Gastroesophageal sphincter (tissue), 4 donors: Measurements from ENCODE around the gene EPS8L2. TPM values are rescaled to one million over a fixed set of nuclear protein-coding genes. Genes with fewer than 3 reads are reported as not detected.

ENCODE experiments used
- ATAC-seq: fragments of 150-250 bp; one replicate; pipeline ENCODE4 v1.9.1; 2016; ENCODE audit warnings: mild to moderate bottlenecking, moderate library complexity
- H3K27ac ChIP-seq, 4 donors: fragments of 200-600 bp; sonication (generic) in 3 of 4; 1 replicate in 3 of 4; 2 replicates in 1 of 4; pipeline ENCODE4 v1.5.1; 2016 to 2019
- H3K27me3 ChIP-seq: fragments of 200-600 bp; sonication (generic); one replicate; pipeline ENCODE4 v1.5.1; 2019
- H3K36me3 ChIP-seq, 2 donors: fragments of 200-600 bp; sonication (generic); one replicate each; pipeline ENCODE4 v1.5.1; 2019; ENCODE audit warnings: control low read depth in 1 of 2
- H3K4me1 ChIP-seq, 3 donors: fragments of 200-600 bp; sonication (generic); 1 replicate in 2 of 3; 2 replicates in 1 of 3; pipeline ENCODE4 v1.5.1; 2016 to 2019; ENCODE audit warnings: control low read depth in 2 of 3
- H3K4me3 ChIP-seq, 2 donors: fragments of 200-600 bp; sonication (generic); one replicate each; pipeline ENCODE4 v1.5.1; 2019; ENCODE audit warnings: mild to moderate bottlenecking in 1 of 2, moderate library complexity in 1 of 2
- H3K9me3 ChIP-seq, 3 donors: fragments of 200-600 bp; sonication (generic); one replicate each; pipeline ENCODE4 v1.5.1; 2017 to 2019; ENCODE audit warnings: control low read depth in 2 of 3
- CTCF ChIP-seq, 4 experiments: fragments of 200-600 bp in 2 of 4; fragments of 450-650 bp in 2 of 4; sonication (generic) in 1 of 4; IDR thresholded peaks; one replicate each; pipeline ENCODE4 v1.5.1; 2017 to 2019; ENCODE audit warnings: antibody characterized with exemption in 4 of 4, mild to moderate bottlenecking in 2 of 4, moderate library complexity in 2 of 4
- EP300 ChIP-seq: sonication (generic); formaldehyde crosslinking; IDR thresholded peaks from one replicate; pipeline ENCODE4 v1.6.1; 2017; ENCODE audit warnings: antibody characterized with exemption, mild to moderate bottlenecking
- POLR2A ChIP-seq, 2 donors: fragments of 450-650 bp; IDR thresholded peaks; one replicate each; pipeline ENCODE4 v1.6.1; 2017; ENCODE audit warnings: antibody characterized with exemption in 2 of 2, mild to moderate bottlenecking in 2 of 2, moderate library complexity in 1 of 2
- POLR2AphosphoS5 ChIP-seq: sonication (generic); formaldehyde crosslinking; IDR thresholded peaks from one replicate; pipeline ENCODE4 v1.6.1; 2017; ENCODE audit warnings: antibody characterized with exemption
- WGBS, 2 donors: methylation state at CpG; one replicate each; pipeline ENCODE4 v1.1.5; 2018; ENCODE audit warnings: low coverage in 1 of 2; 5-methylcytosine and 5-hydroxymethylcytosine counted together
- total RNA-seq, 4 donors: library from RNA; depleted of rRNA; stranded (reverse); fragments of >200 nt; gene quantifications; one replicate each; pipeline ENCODE4 v1.1.0, GENCODE V29; 2016

EPS8L2 gene
- total RNA-seq, 4 donors from 2014 or later = 9.7 to 33.9 (median 24.0) TPM

- no peaks in the 10 kb centered on the region for H3K9me3 ChIP-seq
- ATAC-seq = no peak
- H3K4me3 ChIP-seq = no peak overlapping the region
- H3K27ac ChIP-seq = no peak overlapping the region
- WGBS, 2 donors = 95% methylated on average over 8 of the region's 8 CpGs; no CpG with 5 or more reads in 1 of the 2 donors
- no peaks in the 10 kb centered on the region for H3K27me3 ChIP-seq
- TF ChIP-seq POLR2AphosphoS5 = no peak
- no peak for TF ChIP-seq POLR2A (IDR thresholded peaks at IDR 0.05)
- no peak for TF ChIP-seq CTCF (IDR thresholded peaks at IDR 0.05)
- TF ChIP-seq EP300 = no peak
- H3K36me3 ChIP-seq = peaks cover 0 to 76% of the 10 kb centered on the region in 2 donors
- no peaks in the 10 kb centered on the region for H3K4me1 ChIP-seq
Observed at GRCh38 chr11:673866-674265, 32.2 kb upstream of the EPS8L2 start.

GRCh38 chr11:674406-674805 lies 31.6 kb upstream of the EPS8L2 start:
- Histone ChIP-seq H3K27ac (no peak overlapping the region), H3K9me3 (no peaks in the 10 kb centered on the region), H3K27me3 (no peaks in the 10 kb centered on the region), H3K4me3 (no peak overlapping the region), H3K4me1 (no peaks in the 10 kb centered on the region), H3K36me3 (peaks cover 0 to 81% of the 10 kb centered on the region in 2 donors)
- ATAC-seq = no peak
- 56 to 83% methylated on average over 3 to 5 of the region's 17 CpGs for WGBS, 2 donors
- TF ChIP-seq EP300 = no peak
- TF ChIP-seq POLR2A (IDR thresholded peaks at IDR 0.05) = no peak
- no peak for TF ChIP-seq CTCF (IDR thresholded peaks at IDR 0.05)
- no peak for TF ChIP-seq POLR2AphosphoS5

GRCh38 chr11:678297-678696 lies 27.7 kb upstream of the EPS8L2 start:
- no peak overlapping the region for H3K4me3 ChIP-seq
- H3K4me1 ChIP-seq = no peaks in the 10 kb centered on the region
- peaks cover 0 to 92% of the 10 kb centered on the region in 2 donors for H3K36me3 ChIP-seq
- no peak for ATAC-seq
- no peaks in the 10 kb centered on the region for H3K27me3 ChIP-seq
- no peaks in the 10 kb centered on the region for H3K9me3 ChIP-seq
- no peak overlapping the region for H3K27ac ChIP-seq
- TF ChIP-seq POLR2AphosphoS5 (no peak), POLR2A (IDR thresholded peaks at IDR 0.05) (no peak), CTCF (IDR thresholded peaks at IDR 0.05) (no peak), EP300 (no peak)
- 100% methylated on average over 2 of the region's 3 CpGs; no CpG with 5 or more reads in 1 of the 2 donors for whole genome bisulfite sequencing, 2 donors

- H3K36me3 ChIP-seq = peaks cover 0 to 92% of the 10 kb centered on the region in 2 donors
- no peak for ATAC-seq
- no peaks in the 10 kb centered on the region for H3K4me1 ChIP-seq
- no peak overlapping the region for H3K4me3 ChIP-seq
- TF ChIP-seq POLR2A (IDR thresholded peaks at IDR 0.05) (no peak), EP300 (no peak), CTCF (IDR thresholded peaks at IDR 0.05) (no peak), POLR2AphosphoS5 (no peak)
- no peaks in the 10 kb centered on the region for H3K27me3 ChIP-seq
- 90% methylated on average over 3 to 7 of the region's 36 CpGs for WGBS, 2 donors
- no peaks in the 10 kb centered on the region for H3K9me3 ChIP-seq
- no peak overlapping the region for H3K27ac ChIP-seq
Observed at GRCh38 chr11:679271-680207, 26.5 kb upstream of the EPS8L2 start.

GRCh38 chr11:680476-680875 lies 25.6 kb upstream of the EPS8L2 start:
- Histone ChIP-seq H3K4me1 (no peaks in the 10 kb centered on the region), H3K9me3 (no peaks in the 10 kb centered on the region), H3K36me3 (peaks cover 0 to 92% of the 10 kb centered on the region in 2 donors), H3K27ac (no peak overlapping the region), H3K4me3 (no peak overlapping the region), H3K27me3 (no peaks in the 10 kb centered on the region)
- 96% methylated on average over 5 of the region's 19 CpGs; no CpG with 5 or more reads in 1 of the 2 donors for WGBS, 2 donors
- ATAC-seq = no peak
- TF ChIP-seq POLR2A (IDR thresholded peaks at IDR 0.05) (no peak), CTCF (IDR thresholded peaks at IDR 0.05) (no peak), EP300 (no peak), POLR2AphosphoS5 (no peak)
